ENCODE measurements around the gene EGR4. TPM values are rescaled to one million over a fixed set of nuclear protein-coding genes. Genes with fewer than 3 reads are reported as not detected.

Gene EGR4
- total and polyA plus RNA-seq, 10 donors, result 0.02 to 0.03 TPM; not detected in 8

DNA sequence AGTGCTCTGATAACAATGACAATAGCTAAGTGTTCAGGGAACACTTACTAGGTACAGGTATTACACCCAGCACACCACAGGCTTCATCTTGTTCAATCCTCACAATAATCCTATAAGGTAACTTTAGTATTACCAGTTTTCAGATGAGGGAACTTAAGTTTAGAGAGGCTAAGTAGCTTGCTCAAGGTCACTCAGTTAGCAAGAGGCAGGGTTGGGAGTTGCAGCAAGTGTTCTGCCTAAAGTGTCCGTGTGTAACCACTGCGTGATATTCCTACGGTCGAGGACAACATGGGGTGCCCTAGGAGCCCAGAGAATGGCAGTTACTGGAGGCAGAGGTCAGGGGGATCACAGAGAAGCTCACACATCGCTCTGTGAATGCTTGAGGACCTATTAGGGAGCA is 30.2 kb upstream of the EGR4 start:
- H3K27me3 ChIP-seq (replicated peaks in 1 of 7), result peaks cover 0 to 59% (median 0%) of the 10 kb centered on the region in 7 donors
- H3K4me1 ChIP-seq, result no peaks in the 10 kb centered on the region
- no peak overlapping the region for H3K27ac ChIP-seq
- H3K4me3 ChIP-seq, result no peak overlapping the region
- H3K9me3 ChIP-seq, result no peaks in the 10 kb centered on the region
- DNase-seq, result no peak
- TF ChIP-seq POLR2A (IDR thresholded peaks at IDR 0.05), result no peak
- TF ChIP-seq POLR2AphosphoS5 (IDR thresholded peaks at IDR 0.05), result no peak
- TF ChIP-seq, protein P1, sequence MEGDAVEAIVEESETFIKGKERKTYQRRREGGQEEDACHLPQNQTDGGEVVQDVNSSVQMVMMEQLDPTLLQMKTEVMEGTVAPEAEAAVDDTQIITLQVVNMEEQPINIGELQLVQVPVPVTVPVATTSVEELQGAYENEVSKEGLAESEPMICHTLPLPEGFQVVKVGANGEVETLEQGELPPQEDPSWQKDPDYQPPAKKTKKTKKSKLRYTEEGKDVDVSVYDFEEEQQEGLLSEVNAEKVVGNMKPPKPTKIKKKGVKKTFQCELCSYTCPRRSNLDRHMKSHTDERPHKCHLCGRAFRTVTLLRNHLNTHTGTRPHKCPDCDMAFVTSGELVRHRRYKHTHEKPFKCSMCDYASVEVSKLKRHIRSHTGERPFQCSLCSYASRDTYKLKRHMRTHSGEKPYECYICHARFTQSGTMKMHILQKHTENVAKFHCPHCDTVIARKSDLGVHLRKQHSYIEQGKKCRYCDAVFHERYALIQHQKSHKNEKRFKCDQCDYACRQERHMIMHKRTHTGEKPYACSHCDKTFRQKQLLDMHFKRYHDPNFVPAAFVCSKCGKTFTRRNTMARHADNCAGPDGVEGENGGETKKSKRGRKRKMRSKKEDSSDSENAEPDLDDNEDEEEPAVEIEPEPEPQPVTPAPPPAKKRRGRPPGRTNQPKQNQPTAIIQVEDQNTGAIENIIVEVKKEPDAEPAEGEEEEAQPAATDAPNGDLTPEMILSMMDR (IDR thresholded peaks at IDR 0.05 in 8 of 11, conservative IDR thresholded peaks at IDR 0.05 in 3 of 11), result no peak
- H3K36me3 ChIP-seq, result no peaks in the 10 kb centered on the region
- WGBS, 5 donors, result 63 to 77% (median 73%) methylated on average over 5 of the region's 5 CpGs
- intact Hi-C loops (cut with DNase I; ENCODE audit: low total_unique reads), result no loop called here

DNA sequence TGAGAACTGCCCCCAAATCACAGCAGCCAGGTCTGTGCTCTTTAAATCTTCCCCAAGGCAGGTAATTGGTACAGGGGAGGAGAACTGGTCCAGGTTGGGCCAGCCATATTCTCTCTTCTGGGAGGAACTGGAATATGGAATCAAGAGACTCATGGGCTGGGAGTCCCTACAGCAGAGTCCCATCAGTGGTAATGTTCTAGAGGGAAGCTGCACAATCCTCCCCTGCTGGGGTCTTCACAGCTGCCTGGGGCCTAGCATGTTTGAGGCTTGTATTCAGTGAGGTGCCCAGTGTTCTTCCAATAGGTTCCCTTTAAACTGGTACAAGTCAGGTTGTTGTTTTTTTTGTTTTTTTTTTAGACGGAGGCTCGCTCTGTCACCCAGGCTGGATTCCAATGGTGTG is 21.1 kb upstream of the EGR4 start:
- H3K4me3 ChIP-seq, result no peak overlapping the region
- no peaks in the 10 kb centered on the region for H3K4me1 ChIP-seq
- no peaks in the 10 kb centered on the region for H3K36me3 ChIP-seq
- no peak for TF ChIP-seq POLR2A (IDR thresholded peaks at IDR 0.05)
- TF ChIP-seq POLR2AphosphoS5 (IDR thresholded peaks at IDR 0.05), result no peak
- TF ChIP-seq, protein P1 (IDR thresholded peaks at IDR 0.05 in 8 of 11, conservative IDR thresholded peaks at IDR 0.05 in 3 of 11), result no peak
- H3K27ac ChIP-seq, result no peak overlapping the region
- WGBS, 5 donors, result 90 to 98% (median 95%) methylated on average over 2 of the region's 2 CpGs
- H3K27me3 ChIP-seq (replicated peaks in 1 of 7), result peaks cover 0 to 39% (median 0%) of the 10 kb centered on the region in 7 donors
- H3K9me3 ChIP-seq, result no peaks in the 10 kb centered on the region
- DNase-seq, result no peak
- intact Hi-C loops (cut with DNase I; ENCODE audit: low total_unique reads), result no loop called here

DNA sequence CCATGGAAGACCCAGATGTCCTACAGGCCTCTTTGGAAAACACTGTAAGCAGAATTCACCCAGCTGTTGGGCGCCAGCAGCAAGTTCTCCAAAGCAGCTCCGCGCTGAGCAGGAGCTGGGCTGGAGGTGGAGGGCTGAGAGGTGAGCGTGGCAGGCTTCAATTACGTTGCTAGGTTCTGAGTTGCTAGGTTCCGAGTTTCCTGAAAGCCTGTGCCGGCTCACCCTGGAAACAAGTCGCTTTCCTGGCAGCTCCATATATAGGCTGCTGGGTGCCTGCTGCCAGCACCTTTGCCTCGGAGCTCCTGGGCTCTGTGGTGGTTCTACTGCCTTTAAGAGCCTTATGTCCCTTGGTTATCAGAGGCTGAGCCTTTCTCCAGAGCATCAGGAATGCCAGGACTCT is 14.4 kb upstream of the EGR4 start:
- no peaks in the 10 kb centered on the region for H3K9me3 ChIP-seq
- no peak for DNase-seq
- no peaks in the 10 kb centered on the region for H3K36me3 ChIP-seq
- H3K4me3 ChIP-seq, result no peak overlapping the region
- WGBS, 5 donors, result 76 to 86% (median 79%) methylated on average over 8 to 9 of the region's 9 CpGs
- no peak overlapping the region for H3K27ac ChIP-seq
- intact Hi-C loops (cut with DNase I; ENCODE audit: low total_unique reads), result no loop called here
- TF ChIP-seq POLR2A (IDR thresholded peaks at IDR 0.05) (no peak), POLR2AphosphoS5 (IDR thresholded peaks at IDR 0.05) (no peak)
- TF ChIP-seq, protein P1 (IDR thresholded peaks at IDR 0.05 in 8 of 11, conservative IDR thresholded peaks at IDR 0.05 in 3 of 11), result no peak
- H3K4me1 ChIP-seq, result no peaks in the 10 kb centered on the region
- peaks cover 0 to 21% (median 0%) of the 10 kb centered on the region in 7 donors for H3K27me3 ChIP-seq (replicated peaks in 1 of 7)

DNA sequence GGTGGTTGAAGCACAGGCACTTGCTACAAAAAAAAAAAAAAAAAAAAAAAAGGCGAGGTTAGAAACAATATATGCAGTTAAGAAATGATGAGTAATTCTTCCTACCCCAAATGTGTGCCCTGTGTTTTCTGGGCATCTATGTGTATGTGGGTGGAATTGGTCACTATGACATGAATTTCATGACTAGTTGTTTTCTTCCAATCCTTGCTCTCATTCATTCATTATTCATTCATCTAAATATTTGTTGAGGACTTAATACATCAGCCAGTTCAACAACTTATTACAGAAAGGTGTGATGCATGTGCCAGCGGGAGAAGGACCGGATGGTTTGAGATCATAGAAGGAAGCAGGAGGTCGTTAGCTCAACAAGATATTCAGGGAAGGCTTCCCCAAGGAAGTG is 8.3 kb upstream of the EGR4 start:
- DNase-seq, result no peak
- no peak overlapping the region for H3K27ac ChIP-seq
- peaks cover 0 to 4% (median 0%) of the 10 kb centered on the region in 6 donors for H3K4me1 ChIP-seq
- no peak overlapping the region for H3K4me3 ChIP-seq
- no peak for TF ChIP-seq POLR2A (IDR thresholded peaks at IDR 0.05)
- no peak for TF ChIP-seq POLR2AphosphoS5 (IDR thresholded peaks at IDR 0.05)
- TF ChIP-seq, protein P1 (IDR thresholded peaks at IDR 0.05 in 8 of 11, conservative IDR thresholded peaks at IDR 0.05 in 3 of 11), result no peak
- intact Hi-C loops (cut with DNase I; ENCODE audit: low total_unique reads), result no loop called here
- H3K9me3 ChIP-seq, result no peaks in the 10 kb centered on the region
- H3K27me3 ChIP-seq (replicated peaks in 1 of 7), result peaks cover 0 to 36% (median 9%) of the 10 kb centered on the region in 7 donors
- 59 to 68% (median 65%) methylated on average over 4 of the region's 4 CpGs for whole genome bisulfite sequencing, 5 donors
- H3K36me3 ChIP-seq, result no peaks in the 10 kb centered on the region
